ENCODE results near the gene RTRAF.

Gene RTRAF

GRCh38 chr14:51989293-51990234 lies at the start of gene RTRAF:
TSS of gene RTRAF (plus strand) at chr14:51989546. CDS start at chr14:51989640, 94 bp downstream.
- Histone ChIP-seq H3K27me3 (ENCODE audit: control insufficient read depth, insufficient read depth, low read length) (no peaks in the 10 kb centered on the region), H3K9ac (ENCODE audit: low read depth, low read length) (peak within 1 kb of the TSS; percentile 93), H3K4me3 (ENCODE audit: low read depth, low read length) (peak within 1 kb of the TSS; percentile 93), H3K36me3 (ENCODE audit: control insufficient read depth, insufficient read depth, low read length) (peaks cover 3% of the 10 kb centered on the region), H3K4me1 (ENCODE audit: control insufficient read depth, insufficient read depth, low read length) (no peaks in the 10 kb centered on the region), H3K9me3 (ENCODE audit: control insufficient read depth, insufficient read depth, low read length) (no peaks in the 10 kb centered on the region)

GRCh38 chr14:51939755-51940301 lies 49.5 kb upstream of the RTRAF start:
- no peaks in the 10 kb centered on the region for H3K27me3 ChIP-seq (ENCODE audit: control insufficient read depth, insufficient read depth, low read length)
- no peaks in the 10 kb centered on the region for H3K9me3 ChIP-seq (ENCODE audit: control insufficient read depth, insufficient read depth, low read length)
- H3K9ac ChIP-seq (ENCODE audit: low read depth, low read length): no peak overlapping the region
- H3K36me3 ChIP-seq (ENCODE audit: control insufficient read depth, insufficient read depth, low read length): no peaks in the 10 kb centered on the region
- H3K4me1 ChIP-seq (ENCODE audit: control insufficient read depth, insufficient read depth, low read length): no peaks in the 10 kb centered on the region
- no peak overlapping the region for H3K4me3 ChIP-seq (ENCODE audit: low read depth, low read length)

GRCh38 chr14:51942971-51943370 lies 46.4 kb upstream of the RTRAF start:
- H3K4me1 ChIP-seq (ENCODE audit: control insufficient read depth, insufficient read depth, low read length): no peaks in the 10 kb centered on the region
- no peaks in the 10 kb centered on the region for H3K27me3 ChIP-seq (ENCODE audit: control insufficient read depth, insufficient read depth, low read length)
- no peak overlapping the region for H3K4me3 ChIP-seq (ENCODE audit: low read depth, low read length)
- no peaks in the 10 kb centered on the region for H3K36me3 ChIP-seq (ENCODE audit: control insufficient read depth, insufficient read depth, low read length)
- H3K9ac ChIP-seq (ENCODE audit: low read depth, low read length): no peak overlapping the region
- H3K9me3 ChIP-seq (ENCODE audit: control insufficient read depth, insufficient read depth, low read length): no peaks in the 10 kb centered on the region

GRCh38 chr14:51950007-51950406 lies 39.3 kb upstream of the RTRAF start:
- Histone ChIP-seq H3K36me3 (ENCODE audit: control insufficient read depth, insufficient read depth, low read length) (no peaks in the 10 kb centered on the region), H3K9me3 (ENCODE audit: control insufficient read depth, insufficient read depth, low read length) (no peaks in the 10 kb centered on the region), H3K4me1 (ENCODE audit: control insufficient read depth, insufficient read depth, low read length) (no peaks in the 10 kb centered on the region), H3K9ac (ENCODE audit: low read depth, low read length) (no peak overlapping the region), H3K4me3 (ENCODE audit: low read depth, low read length) (no peak overlapping the region), H3K27me3 (ENCODE audit: control insufficient read depth, insufficient read depth, low read length) (no peaks in the 10 kb centered on the region)

GRCh38 chr14:51951656-51952055 lies 37.7 kb upstream of the RTRAF start:
- no peaks in the 10 kb centered on the region for H3K27me3 ChIP-seq (ENCODE audit: control insufficient read depth, insufficient read depth, low read length)
- H3K9me3 ChIP-seq (ENCODE audit: control insufficient read depth, insufficient read depth, low read length): no peaks in the 10 kb centered on the region
- no peaks in the 10 kb centered on the region for H3K4me1 ChIP-seq (ENCODE audit: control insufficient read depth, insufficient read depth, low read length)
- no peaks in the 10 kb centered on the region for H3K36me3 ChIP-seq (ENCODE audit: control insufficient read depth, insufficient read depth, low read length)
- H3K4me3 ChIP-seq (ENCODE audit: low read depth, low read length): no peak overlapping the region
- H3K9ac ChIP-seq (ENCODE audit: low read depth, low read length): no peak overlapping the region

- H3K4me1 ChIP-seq (ENCODE audit: control insufficient read depth, insufficient read depth, low read length): no peaks in the 10 kb centered on the region
- no peak overlapping the region for H3K4me3 ChIP-seq (ENCODE audit: low read depth, low read length)
- H3K27me3 ChIP-seq (ENCODE audit: control insufficient read depth, insufficient read depth, low read length): no peaks in the 10 kb centered on the region
- no peaks in the 10 kb centered on the region for H3K9me3 ChIP-seq (ENCODE audit: control insufficient read depth, insufficient read depth, low read length)
- no peak overlapping the region for H3K9ac ChIP-seq (ENCODE audit: low read depth, low read length)
- no peaks in the 10 kb centered on the region for H3K36me3 ChIP-seq (ENCODE audit: control insufficient read depth, insufficient read depth, low read length)
Measured at GRCh38 chr14:51954031-51954430, 35.3 kb upstream of the RTRAF start.

GRCh38 chr14:51954657-51955056 lies 34.7 kb upstream of the RTRAF start:
- Histone ChIP-seq H3K27me3 (ENCODE audit: control insufficient read depth, insufficient read depth, low read length) (no peaks in the 10 kb centered on the region), H3K9ac (ENCODE audit: low read depth, low read length) (no peak overlapping the region), H3K9me3 (ENCODE audit: control insufficient read depth, insufficient read depth, low read length) (no peaks in the 10 kb centered on the region), H3K4me3 (ENCODE audit: low read depth, low read length) (no peak overlapping the region), H3K4me1 (ENCODE audit: control insufficient read depth, insufficient read depth, low read length) (no peaks in the 10 kb centered on the region), H3K36me3 (ENCODE audit: control insufficient read depth, insufficient read depth, low read length) (no peaks in the 10 kb centered on the region)

- H3K9me3 ChIP-seq (ENCODE audit: control insufficient read depth, insufficient read depth, low read length): no peaks in the 10 kb centered on the region
- no peaks in the 10 kb centered on the region for H3K27me3 ChIP-seq (ENCODE audit: control insufficient read depth, insufficient read depth, low read length)
- no peak overlapping the region for H3K9ac ChIP-seq (ENCODE audit: low read depth, low read length)
- no peaks in the 10 kb centered on the region for H3K36me3 ChIP-seq (ENCODE audit: control insufficient read depth, insufficient read depth, low read length)
- peaks cover 4% of the 10 kb centered on the region for H3K4me1 ChIP-seq (ENCODE audit: control insufficient read depth, insufficient read depth, low read length)
- no peak overlapping the region for H3K4me3 ChIP-seq (ENCODE audit: low read depth, low read length)
Measured at GRCh38 chr14:51957950-51958349, 31.4 kb upstream of the RTRAF start.

GRCh38 chr14:51959928-51960327 lies 29.4 kb upstream of the RTRAF start:
- no peaks in the 10 kb centered on the region for H3K9me3 ChIP-seq (ENCODE audit: control insufficient read depth, insufficient read depth, low read length)
- H3K36me3 ChIP-seq (ENCODE audit: control insufficient read depth, insufficient read depth, low read length): no peaks in the 10 kb centered on the region
- peaks cover 4% of the 10 kb centered on the region for H3K4me1 ChIP-seq (ENCODE audit: control insufficient read depth, insufficient read depth, low read length)
- no peaks in the 10 kb centered on the region for H3K27me3 ChIP-seq (ENCODE audit: control insufficient read depth, insufficient read depth, low read length)
- no peak overlapping the region for H3K4me3 ChIP-seq (ENCODE audit: low read depth, low read length)
- no peak overlapping the region for H3K9ac ChIP-seq (ENCODE audit: low read depth, low read length)

- Histone ChIP-seq H3K36me3 (ENCODE audit: control insufficient read depth, insufficient read depth, low read length) (no peaks in the 10 kb centered on the region), H3K4me1 (ENCODE audit: control insufficient read depth, insufficient read depth, low read length) (peaks cover 4% of the 10 kb centered on the region), H3K27me3 (ENCODE audit: control insufficient read depth, insufficient read depth, low read length) (no peaks in the 10 kb centered on the region), H3K9ac (ENCODE audit: low read depth, low read length) (no peak overlapping the region), H3K4me3 (ENCODE audit: low read depth, low read length) (no peak overlapping the region), H3K9me3 (ENCODE audit: control insufficient read depth, insufficient read depth, low read length) (no peaks in the 10 kb centered on the region)
Measured at GRCh38 chr14:51960866-51961265, 28.5 kb upstream of the RTRAF start.

GRCh38 chr14:51962711-51963110 lies 26.6 kb upstream of the RTRAF start:
- Histone ChIP-seq H3K4me1 (ENCODE audit: control insufficient read depth, insufficient read depth, low read length) (peaks cover 4% of the 10 kb centered on the region), H3K9ac (ENCODE audit: low read depth, low read length) (no peak overlapping the region), H3K36me3 (ENCODE audit: control insufficient read depth, insufficient read depth, low read length) (no peaks in the 10 kb centered on the region), H3K27me3 (ENCODE audit: control insufficient read depth, insufficient read depth, low read length) (no peaks in the 10 kb centered on the region), H3K9me3 (ENCODE audit: control insufficient read depth, insufficient read depth, low read length) (no peaks in the 10 kb centered on the region), H3K4me3 (ENCODE audit: low read depth, low read length) (no peak overlapping the region)

- no peaks in the 10 kb centered on the region for H3K36me3 ChIP-seq (ENCODE audit: control insufficient read depth, insufficient read depth, low read length)
- H3K4me3 ChIP-seq (ENCODE audit: low read depth, low read length): no peak overlapping the region
- peaks cover 4% of the 10 kb centered on the region for H3K4me1 ChIP-seq (ENCODE audit: control insufficient read depth, insufficient read depth, low read length)
- H3K9me3 ChIP-seq (ENCODE audit: control insufficient read depth, insufficient read depth, low read length): no peaks in the 10 kb centered on the region
- no peak overlapping the region for H3K9ac ChIP-seq (ENCODE audit: low read depth, low read length)
- no peaks in the 10 kb centered on the region for H3K27me3 ChIP-seq (ENCODE audit: control insufficient read depth, insufficient read depth, low read length)
Measured at GRCh38 chr14:51963286-51963685, 26.1 kb upstream of the RTRAF start.
